ENCODE data around the gene GPHB5. TPM values are rescaled to one million over a fixed set of nuclear protein-coding genes. Genes with fewer than 3 reads are reported as not detected.

Gene GPHB5
- total and polyA plus RNA-seq, 4 experiments from 2014 or later: not detected

GRCh38 chr14:63343878-63344277 is 25.1 kb upstream of the GPHB5 start:
- Histone ChIP-seq H3K4me1 (ENCODE audit: insufficient read depth, low read length) (no peaks in the 10 kb centered on the region), H3K27ac (ENCODE audit: low read depth, low read length) (no peak overlapping the region), H3K4me3 (ENCODE audit: low read length in 2 of 2) (no peak overlapping the region), H3K9me3 (ENCODE audit: control insufficient read depth in 1 of 2, low read length in 2 of 2) (no peaks in the 10 kb centered on the region), H3K27me3 (ENCODE audit: insufficient read depth, low read length) (peaks cover 3% of the 10 kb centered on the region), H3K36me3 (ENCODE audit: insufficient read depth, low read length) (no peaks in the 10 kb centered on the region)
- H3K4me1 Mint-ChIP-seq: no peaks in the 10 kb centered on the region
- intact Hi-C loops (cut with micrococcal nuclease): no loop called here
- H3K36me3 Mint-ChIP-seq: no peaks in the 10 kb centered on the region
- ChIA-PET CTCF (ENCODE audit: partially characterized antibody) (no interaction called here), POLR2A (ENCODE audit: partially characterized antibody) (no interaction called here)
- H3K27me3 Mint-ChIP-seq: peaks cover 18 to 33% of the 10 kb centered on the region in 2 donors
- H3K4me3 Mint-ChIP-seq: no peak overlapping the region
- H3K9me3 Mint-ChIP-seq: peaks cover 0 to 3% (median 0%) of the 10 kb centered on the region in 8 donors
- no peak for DNase-seq
- H3K27ac Mint-ChIP-seq: no peak overlapping the region

DNA sequence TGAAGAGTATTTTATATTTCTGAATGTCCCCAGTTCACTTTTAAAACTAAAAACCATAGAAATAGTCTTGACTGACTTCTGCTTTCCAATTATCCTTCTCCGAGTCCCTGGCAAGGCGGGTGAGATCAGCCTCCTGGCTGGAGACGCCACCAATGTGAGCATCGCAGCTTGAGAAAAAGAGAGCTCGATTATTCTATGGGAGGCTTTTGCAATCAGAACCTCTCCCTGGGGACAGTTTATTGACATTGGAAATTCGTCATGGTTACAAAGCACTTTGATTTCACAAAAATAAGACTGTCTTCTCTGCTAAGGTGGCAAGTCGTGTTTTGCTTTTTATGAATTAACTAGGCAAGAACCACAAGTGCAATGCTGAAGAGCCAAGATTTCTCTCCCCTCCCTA is 23.6 kb upstream of the GPHB5 start:
- Mint-ChIP-seq H3K4me1 (no peaks in the 10 kb centered on the region), H3K36me3 (no peaks in the 10 kb centered on the region), H3K27me3 (peaks cover 20 to 30% of the 10 kb centered on the region in 2 donors), H3K27ac (peak overlapping the region in 1 of 7 donors; percentile 46), H3K4me3 (no peak overlapping the region), H3K9me3 (peaks cover 0 to 4% (median 1%) of the 10 kb centered on the region in 8 donors)
- Histone ChIP-seq H3K27me3 (ENCODE audit: insufficient read depth, low read length) (peaks cover 3% of the 10 kb centered on the region), H3K27ac (ENCODE audit: low read depth, low read length) (no peak overlapping the region), H3K4me3 (ENCODE audit: low read length in 2 of 2) (no peak overlapping the region), H3K36me3 (ENCODE audit: insufficient read depth, low read length) (no peaks in the 10 kb centered on the region), H3K9me3 (ENCODE audit: control insufficient read depth in 1 of 2, low read length in 2 of 2) (no peaks in the 10 kb centered on the region), H3K4me1 (ENCODE audit: insufficient read depth, low read length) (no peaks in the 10 kb centered on the region)
- ChIA-PET POLR2A (ENCODE audit: partially characterized antibody) (no interaction called here), CTCF (ENCODE audit: partially characterized antibody) (no interaction called here)
- no peak for DNase-seq
- intact Hi-C loops (cut with micrococcal nuclease): no loop called here

DNA sequence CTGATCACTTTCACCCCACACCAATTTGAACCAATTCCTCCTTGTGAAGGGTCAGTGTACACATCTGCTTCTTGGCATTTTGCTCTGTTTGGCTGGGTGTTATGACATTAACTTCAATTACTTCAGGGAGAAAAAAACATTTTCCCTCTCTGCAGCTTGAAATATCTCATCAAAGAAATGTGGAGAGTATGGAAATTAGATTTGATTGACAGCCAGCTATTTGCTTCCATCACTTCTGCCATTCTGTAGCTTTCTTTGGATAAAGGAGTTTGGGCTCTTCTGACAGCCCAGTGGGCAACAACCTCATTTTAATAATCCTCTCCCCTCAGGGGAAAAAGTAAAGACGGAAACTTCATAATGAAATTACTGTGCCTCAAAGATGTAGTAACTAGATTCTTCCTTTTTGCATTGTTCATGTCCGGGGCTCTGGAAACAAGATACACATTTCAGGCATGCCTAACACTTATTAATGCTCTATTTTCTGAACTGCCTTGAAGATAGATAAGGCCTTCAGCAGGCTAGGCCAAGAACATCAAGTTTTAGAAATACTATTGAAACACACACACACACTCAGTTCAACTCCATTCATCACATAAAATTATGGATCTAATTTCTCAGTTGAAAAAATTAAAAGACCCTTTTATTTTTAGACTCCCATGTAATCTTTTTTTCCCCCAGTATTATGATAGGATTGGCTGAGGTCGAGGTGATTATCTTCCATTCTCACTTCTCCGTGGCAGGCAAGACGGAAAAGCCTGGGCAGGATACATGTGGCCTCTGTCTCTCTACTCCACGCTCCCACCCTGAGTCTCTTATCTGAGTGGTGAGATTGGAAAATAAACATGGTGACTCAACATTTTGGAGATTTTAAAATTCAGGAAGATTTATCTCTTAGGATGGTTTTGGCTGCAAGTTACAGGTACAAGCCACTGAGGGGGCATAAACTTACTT is 10.3 kb upstream of the GPHB5 start:
- no peak for DNase-seq
- Histone ChIP-seq H3K27ac (ENCODE audit: low read depth, low read length) (no peak overlapping the region), H3K4me1 (ENCODE audit: insufficient read depth, low read length) (no peaks in the 10 kb centered on the region), H3K9me3 (ENCODE audit: control insufficient read depth in 1 of 2, low read length in 2 of 2) (no peaks in the 10 kb centered on the region), H3K4me3 (ENCODE audit: low read length in 2 of 2) (no peak overlapping the region), H3K36me3 (ENCODE audit: insufficient read depth, low read length) (no peaks in the 10 kb centered on the region), H3K27me3 (ENCODE audit: insufficient read depth, low read length) (no peaks in the 10 kb centered on the region)
- H3K4me1 Mint-ChIP-seq: no peaks in the 10 kb centered on the region
- H3K9me3 Mint-ChIP-seq: peaks cover 0 to 6% (median 0%) of the 10 kb centered on the region in 8 donors
- no peak overlapping the region for H3K4me3 Mint-ChIP-seq
- CTCF ChIA-PET (ENCODE audit: partially characterized antibody): no interaction called here
- H3K36me3 Mint-ChIP-seq: no peaks in the 10 kb centered on the region
- no peak overlapping the region for H3K27ac Mint-ChIP-seq
- intact Hi-C loops (cut with micrococcal nuclease): no loop called here
- POLR2A ChIA-PET (ENCODE audit: partially characterized antibody): no interaction called here
- H3K27me3 Mint-ChIP-seq: peaks cover 16 to 19% of the 10 kb centered on the region in 2 donors

DNA sequence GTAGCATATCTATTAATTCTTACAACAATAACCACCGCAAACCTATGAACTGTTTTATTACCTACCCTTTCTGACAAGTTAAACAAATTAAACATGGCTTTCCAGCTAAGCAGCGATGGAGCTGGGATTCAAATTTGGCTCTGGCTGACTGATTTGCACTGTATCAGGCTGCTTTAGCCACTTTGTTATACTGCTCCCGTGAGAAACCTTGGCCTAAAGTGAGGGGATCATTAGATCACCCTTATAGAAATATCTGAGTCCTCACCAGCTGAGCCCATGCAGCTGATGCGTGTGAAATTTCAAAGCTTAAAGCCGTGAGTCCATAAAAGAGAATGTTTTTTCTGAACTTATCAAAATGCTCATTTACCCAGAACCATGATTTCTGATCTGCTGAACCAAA is 8.1 kb upstream of the GPHB5 start:
- H3K27ac ChIP-seq (ENCODE audit: low read depth, low read length): no peak overlapping the region
- intact Hi-C loops (cut with micrococcal nuclease): no loop called here
- H3K27me3 ChIP-seq (ENCODE audit: insufficient read depth, low read length): no peaks in the 10 kb centered on the region
- CTCF ChIA-PET (ENCODE audit: partially characterized antibody): no interaction called here
- H3K4me1 ChIP-seq (ENCODE audit: insufficient read depth, low read length): no peaks in the 10 kb centered on the region
- H3K9me3 ChIP-seq (ENCODE audit: control insufficient read depth in 1 of 2, low read length in 2 of 2): no peaks in the 10 kb centered on the region
- Mint-ChIP-seq H3K4me1 (no peaks in the 10 kb centered on the region), H3K4me3 (no peak overlapping the region), H3K27me3 (peaks cover 10 to 13% of the 10 kb centered on the region in 2 donors), H3K36me3 (no peaks in the 10 kb centered on the region), H3K27ac (no peak overlapping the region), H3K9me3 (peaks cover 0 to 5% (median 0%) of the 10 kb centered on the region in 8 donors)
- POLR2A ChIA-PET (ENCODE audit: partially characterized antibody): no interaction called here
- no peak overlapping the region for H3K4me3 ChIP-seq (ENCODE audit: low read length in 2 of 2)
- no peaks in the 10 kb centered on the region for H3K36me3 ChIP-seq (ENCODE audit: insufficient read depth, low read length)
- DNase-seq: no peak

GRCh38 chr14:63322897-63323573 is 4.3 kb upstream of the GPHB5 start:
- Histone ChIP-seq H3K27ac (ENCODE audit: low read depth, low read length) (no peak overlapping the region), H3K36me3 (ENCODE audit: insufficient read depth, low read length) (no peaks in the 10 kb centered on the region), H3K4me3 (ENCODE audit: low read length in 2 of 2) (no peak overlapping the region), H3K4me1 (ENCODE audit: insufficient read depth, low read length) (no peaks in the 10 kb centered on the region), H3K27me3 (ENCODE audit: insufficient read depth, low read length) (no peaks in the 10 kb centered on the region), H3K9me3 (ENCODE audit: control insufficient read depth in 1 of 2, low read length in 2 of 2) (no peaks in the 10 kb centered on the region)
- no peaks in the 10 kb centered on the region for H3K4me1 Mint-ChIP-seq
- no peaks in the 10 kb centered on the region for H3K36me3 Mint-ChIP-seq
- H3K4me3 Mint-ChIP-seq: no peak overlapping the region
- peaks cover 0 to 2% (median 0%) of the 10 kb centered on the region in 8 donors for H3K9me3 Mint-ChIP-seq
- no peak for DNase-seq
- ChIA-PET CTCF (ENCODE audit: partially characterized antibody) (no interaction called here), POLR2A (ENCODE audit: partially characterized antibody) (no interaction called here)
- H3K27ac Mint-ChIP-seq: no peak overlapping the region
- H3K27me3 Mint-ChIP-seq: peaks cover 11 to 18% of the 10 kb centered on the region in 2 donors
- intact Hi-C loops (cut with micrococcal nuclease): no loop called here

DNA sequence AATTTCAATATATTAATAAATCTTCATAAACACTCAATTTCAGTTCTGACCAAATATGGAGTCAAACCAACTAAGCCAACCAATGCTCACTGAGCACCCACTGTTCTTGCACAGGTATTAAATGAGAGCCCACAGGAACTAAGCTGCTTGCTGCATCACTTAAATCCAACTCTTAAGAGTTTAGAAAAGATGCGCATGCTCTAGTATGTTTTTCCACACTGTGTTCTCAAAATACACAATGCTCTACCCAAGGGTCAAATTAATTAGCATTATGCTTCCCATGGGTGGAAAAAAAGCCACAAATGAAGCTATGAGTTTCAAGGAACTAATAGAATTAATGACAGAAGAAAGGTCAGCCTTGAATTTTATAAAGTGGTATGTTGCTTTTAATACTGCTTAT is 3.7 kb upstream of the GPHB5 start:
- ChIA-PET CTCF (ENCODE audit: partially characterized antibody) (no interaction called here), POLR2A (ENCODE audit: partially characterized antibody) (no interaction called here)
- no peaks in the 10 kb centered on the region for H3K9me3 ChIP-seq (ENCODE audit: control insufficient read depth in 1 of 2, low read length in 2 of 2)
- no peak overlapping the region for H3K27ac ChIP-seq (ENCODE audit: low read depth, low read length)
- Mint-ChIP-seq H3K9me3 (peaks cover 0 to 2% (median 0%) of the 10 kb centered on the region in 8 donors), H3K4me3 (no peak overlapping the region), H3K27me3 (peaks cover 11 to 21% of the 10 kb centered on the region in 2 donors), H3K36me3 (no peaks in the 10 kb centered on the region), H3K27ac (no peak overlapping the region), H3K4me1 (no peaks in the 10 kb centered on the region)
- no peaks in the 10 kb centered on the region for H3K36me3 ChIP-seq (ENCODE audit: insufficient read depth, low read length)
- no peak overlapping the region for H3K4me3 ChIP-seq (ENCODE audit: low read length in 2 of 2)
- no peaks in the 10 kb centered on the region for H3K4me1 ChIP-seq (ENCODE audit: insufficient read depth, low read length)
- DNase-seq: no peak
- intact Hi-C loops (cut with micrococcal nuclease): no loop called here
- H3K27me3 ChIP-seq (ENCODE audit: insufficient read depth, low read length): no peaks in the 10 kb centered on the region

GRCh38 chr14:63308723-63309317 is 9.9 kb downstream of the GPHB5 start:
- Mint-ChIP-seq H3K36me3 (no peaks in the 10 kb centered on the region), H3K27ac (no peak overlapping the region), H3K4me1 (no peaks in the 10 kb centered on the region), H3K9me3 (peaks cover 0 to 3% (median 0%) of the 10 kb centered on the region in 8 donors), H3K4me3 (no peak overlapping the region), H3K27me3 (peaks cover 6 to 13% of the 10 kb centered on the region in 2 donors)
- H3K4me3 ChIP-seq (ENCODE audit: low read length in 2 of 2): no peak overlapping the region
- H3K36me3 ChIP-seq (ENCODE audit: insufficient read depth, low read length): no peaks in the 10 kb centered on the region
- H3K4me1 ChIP-seq (ENCODE audit: insufficient read depth, low read length): no peaks in the 10 kb centered on the region
- CTCF ChIA-PET (ENCODE audit: partially characterized antibody): no interaction called here
- POLR2A ChIA-PET (ENCODE audit: partially characterized antibody): no interaction called here
- intact Hi-C loops (cut with micrococcal nuclease): no loop called here
- no peaks in the 10 kb centered on the region for H3K27me3 ChIP-seq (ENCODE audit: insufficient read depth, low read length)
- no peak for DNase-seq
- H3K27ac ChIP-seq (ENCODE audit: low read depth, low read length): no peak overlapping the region
- H3K9me3 ChIP-seq (ENCODE audit: control insufficient read depth in 1 of 2, low read length in 2 of 2): no peaks in the 10 kb centered on the region
